GM12873 (cell line): ENCODE data around the gene MNAT1.

ENCODE experiments used
- CTCF ChIP-seq: IDR thresholded peaks from 2 replicates; pipeline ENCODE4 v1.5.1; 2012; ENCODE audit warnings: low read depth, mild to moderate bottlenecking, moderate library complexity, low read length, control low read depth; ENCODE audit not compliant: insufficient read depth; ENCODE audit errors: missing control alignments

Gene MNAT1

GRCh38 chr14:60710494-60710893, 24.1 kb upstream of the MNAT1 start:
- TF ChIP-seq CTCF = no peak

GRCh38 chr14:60713513-60713912, 21.0 kb upstream of the MNAT1 start:
- TF ChIP-seq CTCF = no peak

GRCh38 chr14:60720391-60720790, 14.2 kb upstream of the MNAT1 start:
- no peak for TF ChIP-seq CTCF

GRCh38 chr14:60720962-60721325, 13.6 kb upstream of the MNAT1 start:
- TF ChIP-seq CTCF = no peak

- peak; percentile 41 for TF ChIP-seq CTCF
Measured at GRCh38 chr14:60721326-60722106, 13.0 kb upstream of the MNAT1 start.

GRCh38 chr14:60722107-60722356, 12.5 kb upstream of the MNAT1 start:
- TF ChIP-seq CTCF = no peak

DNA sequence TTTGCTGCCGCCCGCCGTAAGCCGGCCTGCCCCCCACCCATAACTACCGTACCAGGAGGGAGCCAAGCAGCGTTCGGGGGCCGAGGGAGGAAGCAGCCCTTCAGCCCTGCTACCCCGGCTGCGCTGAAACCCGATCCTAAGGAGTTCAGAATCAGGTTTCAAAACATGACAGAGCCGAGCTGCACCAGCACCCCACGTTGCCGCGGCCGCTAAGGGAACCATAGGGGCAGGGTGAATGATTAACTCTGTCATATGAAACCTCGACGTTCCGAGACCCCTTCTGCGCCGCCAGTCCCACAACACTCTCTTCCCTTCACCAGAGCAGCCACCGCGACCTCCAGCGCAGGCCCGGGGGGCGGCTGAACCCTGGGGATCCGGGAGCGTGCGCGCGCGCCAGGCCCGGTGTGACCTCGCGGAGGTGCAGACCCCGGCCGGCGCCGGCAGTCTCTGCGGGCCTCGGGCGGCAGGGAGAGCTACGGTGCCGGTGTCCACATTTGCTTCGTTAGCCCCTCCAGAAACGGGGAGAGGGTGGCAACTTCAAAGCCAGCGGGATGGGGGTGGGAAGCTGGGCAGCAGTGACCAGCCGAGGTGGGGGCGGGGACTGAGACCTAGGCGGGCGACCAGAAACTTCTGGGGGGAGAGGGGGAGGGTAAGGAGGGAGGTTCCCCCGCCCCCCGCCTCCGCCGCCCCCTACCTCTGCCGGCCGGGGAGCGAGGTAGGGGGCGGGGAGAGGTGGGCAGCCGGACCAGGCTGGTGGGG, 12.0 kb upstream of the MNAT1 start:
- no peak for TF ChIP-seq CTCF
